HepG2 (cell line): ENCODE results near the gene ITPK1. TPM values are rescaled to one million over a fixed set of nuclear protein-coding genes. Genes with fewer than 3 reads are reported as not detected.

Experiments used
- ATAC-seq: fragments of 200-7000 bp; cut with Tn5 transposase; 3 replicates; pipeline ENCODE4 v1.9.1; 2020; ENCODE audit warnings: mild to moderate bottlenecking, moderate library complexity
- BruUV-seq: library from RNA; stranded (reverse); fragments of 400-500 nt; replicated peaks from 2 replicates; lab custom pipeline; 2021; lab: Mats Ljungman, UMichigan
- CTCF ChIA-PET: fragments of 300-600 bp; formaldehyde crosslinking; extraction: SDS; loops from one replicate; lab custom pipeline; 2021; ENCODE audit warnings: low total read pairs, inconsistent platforms, low intra/inter-chr PET ratio; lab: Yijun Ruan, JAX
- POLR2A ChIA-PET: fragments of 350-600 bp; sonication (Branson Sonifier 250); formaldehyde crosslinking; loops from one replicate; lab custom pipeline; 2020; ENCODE audit warnings: antibody characterized with exemption, inconsistent platforms; lab: Yijun Ruan, JAX
- DNase-seq: peaks from one replicate; pipeline ENCODE4 v3.0.0-alpha.2; 2015; ENCODE audit warnings: low spot score
- FAIRE-seq: peaks from 3 replicates; lab custom pipeline; 2011; peaks lifted over from hg19 to GRCh38; lab: Jason Lieb, UNC
- H2AFZ ChIP-seq: one replicate; pipeline ENCODE4 v1.6.1; 2011; ENCODE audit warnings: low read length, inconsistent platforms
- H3K27ac ChIP-seq: fragments of 300-600 bp; 3 replicates; pipeline ENCODE4 v1.8.0; 2011; ENCODE audit warnings: mixed run types, mild to moderate bottlenecking, mixed read lengths, low read length, inconsistent platforms; ENCODE audit not compliant: insufficient read depth; ENCODE audit errors: extremely low read length
- H3K27me3 ChIP-seq, 2 experiments: fragments of 200-600 bp in 1 of 2; 2 replicates in 1 of 2; 3 replicates in 1 of 2; pipeline versions ENCODE4 v1.6.0 to v1.8.0; 2011; ENCODE audit warnings: low read length in 2 of 2, mild to moderate bottlenecking in 2 of 2, moderate library complexity in 2 of 2, inconsistent platforms in 1 of 2; ENCODE audit not compliant: insufficient read depth in 2 of 2, control insufficient read depth in 1 of 2
- H3K36me3 ChIP-seq, 2 experiments: fragments of 200-600 bp in 1 of 2; replicated peaks in 1 of 2; 2 replicates in 1 of 2; 3 replicates in 1 of 2; pipeline versions ENCODE4 v1.5.1 to v1.8.0; 2011; ENCODE audit warnings: low read length in 2 of 2, inconsistent platforms in 1 of 2; ENCODE audit not compliant: insufficient read depth in 2 of 2, control insufficient read depth in 1 of 2
- H3K4me1 ChIP-seq: 2 replicates; pipeline ENCODE4 v1.5.1; 2012; ENCODE audit warnings: low read length, inconsistent platforms; ENCODE audit not compliant: insufficient read depth
- H3K4me2 ChIP-seq: 2 replicates; pipeline ENCODE4 v1.6.0; 2011; ENCODE audit warnings: low read depth, low read length, inconsistent platforms
- H3K4me3 ChIP-seq, 3 experiments: fragments of 200-600 bp in 1 of 3; sonication (generic), shearing (Covaris generic) in 1 of 3; replicated peaks in 1 of 3; 2 replicates each; pipeline ENCODE4 v1.5.1; 2011 to 2016; ENCODE audit warnings: low read length in 3 of 3, inconsistent platforms in 2 of 3, low read depth in 2 of 3, mild to moderate bottlenecking in 2 of 3, control low read depth in 1 of 3, mixed read lengths in 1 of 3; ENCODE audit not compliant: insufficient read depth in 1 of 3
- H3K79me2 ChIP-seq: one replicate; pipeline ENCODE4 v1.6.1; 2011; ENCODE audit warnings: low read length, inconsistent platforms; ENCODE audit not compliant: insufficient read depth
- H3K9ac ChIP-seq: 2 replicates; pipeline ENCODE4 v1.6.0; 2011; ENCODE audit warnings: mild to moderate bottlenecking, low read depth, low read length, inconsistent platforms; ENCODE audit not compliant: insufficient read depth
- H3K9me3 ChIP-seq: 2 replicates; pipeline ENCODE4 v1.5.1; 2012; ENCODE audit warnings: mild to moderate bottlenecking, low read length
- H4K20me1 ChIP-seq: 2 replicates; pipeline ENCODE4 v1.6.0; 2011; ENCODE audit warnings: inconsistent platforms, mild to moderate bottlenecking, low read length, moderate library complexity; ENCODE audit not compliant: insufficient read depth
- CEBPB ChIP-seq: IDR thresholded peaks from 2 replicates; pipeline ENCODE4 v1.6.1; 2011; ENCODE audit warnings: low read depth, low read length, improper control_type of control experiment, borderline replicate concordance
- CEBPG ChIP-seq: IDR thresholded peaks from 2 replicates; pipeline ENCODE4 v1.6.1; 2016
- CTCF ChIP-seq: sonication (generic); formaldehyde crosslinking; IDR thresholded peaks from 2 replicates; pipeline ENCODE4 v1.5.0; 2020; ENCODE audit warnings: mild to moderate bottlenecking, missing genetic modification reagents, moderate library complexity
- DNMT3B ChIP-seq: conservative IDR thresholded peaks from 2 replicates; pipeline ENCODE4 v1.6.1; 2016; ENCODE audit warnings: missing biosample characterization, control low read depth
- ETV5 ChIP-seq: IDR thresholded peaks from 2 replicates; pipeline ENCODE4 v1.6.1; 2018; ENCODE audit warnings: missing biosample characterization, missing genetic modification reagents, inconsistent platforms, borderline replicate concordance
- HINFP ChIP-seq: sonication (generic); formaldehyde crosslinking; IDR thresholded peaks from 2 replicates; pipeline ENCODE4 v1.4.0; 2020; ENCODE audit warnings: low read depth, mild to moderate bottlenecking, missing genetic modification reagents
- NCOA5 ChIP-seq: sonication (generic); formaldehyde crosslinking; IDR thresholded peaks from 2 replicates; pipeline ENCODE4 v1.4.0; 2020; ENCODE audit warnings: missing genetic modification reagents
- SNAPC5 ChIP-seq: sonication (generic); formaldehyde crosslinking; IDR thresholded peaks from 2 replicates; pipeline ENCODE4 v1.8.1; 2023; ENCODE audit warnings: mild to moderate bottlenecking, missing genetic modification reagents, borderline replicate concordance
- ZBTB7A ChIP-seq: sonication (generic); formaldehyde crosslinking; IDR thresholded peaks from 2 replicates; pipeline ENCODE4 v1.8.0; 2022; ENCODE audit warnings: mild to moderate bottlenecking, missing genetic modification reagents
- ZNF205 ChIP-seq: IDR thresholded peaks from 2 replicates; pipeline ENCODE4 v1.6.1; 2018; ENCODE audit warnings: missing biosample characterization, missing genetic modification reagents
- ZNF282 ChIP-seq: fragments of 450-650 bp; IDR thresholded peaks from 2 replicates; pipeline ENCODE4 v1.6.1; 2018; ENCODE audit not compliant: partially characterized antibody
- ZNF431 ChIP-seq: sonication (generic); formaldehyde crosslinking; IDR thresholded peaks from 2 replicates; pipeline ENCODE4 v1.9.0; 2022; ENCODE audit warnings: missing genetic modification reagents, low read depth, mild to moderate bottlenecking, borderline replicate concordance
- ZNF879 ChIP-seq: sonication (generic); formaldehyde crosslinking; IDR thresholded peaks from 2 replicates; pipeline ENCODE4 v1.8.1; 2023; ENCODE audit warnings: missing genetic modification reagents
- ZSCAN9 ChIP-seq: IDR thresholded peaks from 2 replicates; pipeline ENCODE4 v1.6.1; 2016; ENCODE audit warnings: borderline replicate concordance
- WGBS: methylation state at CpG from one replicate; pipeline ENCODE4 v1.1.6; 2017; ENCODE audit warnings: low lambda C conversion rate; 5-methylcytosine and 5-hydroxymethylcytosine counted together
- in situ Hi-C: cut with HindIII; loops from 2 replicates; pipeline ENCODE4 v1.10.0; 2017; ENCODE audit warnings: low pct_unique_long_range_greater_than_20kb; ENCODE audit not compliant: extremely low pct_ligation_motif_present
- intact Hi-C: fragments of 100-400 bp; cut with micrococcal nuclease; formaldehyde crosslinking; loops from one replicate; pipeline ENCODE4 v1.10.0; 2022; ENCODE audit not compliant: unreplicated experiment
- polyA plus RNA-seq, 8 experiments: library from polyadenylated mRNA; depleted of rRNA in 3 of 8; stranded (reverse) in 7 of 8; unstranded in 1 of 8; fragments of >200 nt; fragmentation: Illumina TruSeq in 4 of 8; extraction: Trizol in 4 of 8; gene quantifications; 2 replicates each; pipeline versions ENCODE4 v1.2.1 to v1.2.3, GENCODE V29; 2011 to 2016; ENCODE audit warnings: low read depth in 4 of 8, missing spikeins in 1 of 8, mixed read lengths in 1 of 8; ENCODE audit not compliant: insufficient read depth in 1 of 8
- total RNA-seq, 5 experiments: library from RNA; depleted of rRNA; stranded (reverse); fragments of >200 nt; fragmentation: Illumina TruSeq; extraction: Trizol; gene quantifications; 2 replicates each; pipeline ENCODE4 v1.2.3, GENCODE V29; 2016; ENCODE audit warnings: low read depth in 1 of 5
- TF ChIP-seq, protein P1 (sequence below): sonication (generic); formaldehyde crosslinking; IDR thresholded peaks from 2 replicates; pipeline ENCODE4 v1.4.0; 2020; ENCODE audit warnings: missing genetic modification reagents
- TF ChIP-seq, protein P2 (sequence below): sonication (generic); formaldehyde crosslinking; IDR thresholded peaks from 2 replicates; pipeline ENCODE4 v1.8.0; 2022; ENCODE audit warnings: mild to moderate bottlenecking, missing genetic modification reagents; ENCODE audit not compliant: insufficient replicate concordance

ITPK1 gene
- total and polyA plus RNA-seq, 2 of the 13 experiments (the other 11 are each of a cell fraction or from before 2014, with no cell fraction given) = 20.5 to 47.5 TPM

DNA sequence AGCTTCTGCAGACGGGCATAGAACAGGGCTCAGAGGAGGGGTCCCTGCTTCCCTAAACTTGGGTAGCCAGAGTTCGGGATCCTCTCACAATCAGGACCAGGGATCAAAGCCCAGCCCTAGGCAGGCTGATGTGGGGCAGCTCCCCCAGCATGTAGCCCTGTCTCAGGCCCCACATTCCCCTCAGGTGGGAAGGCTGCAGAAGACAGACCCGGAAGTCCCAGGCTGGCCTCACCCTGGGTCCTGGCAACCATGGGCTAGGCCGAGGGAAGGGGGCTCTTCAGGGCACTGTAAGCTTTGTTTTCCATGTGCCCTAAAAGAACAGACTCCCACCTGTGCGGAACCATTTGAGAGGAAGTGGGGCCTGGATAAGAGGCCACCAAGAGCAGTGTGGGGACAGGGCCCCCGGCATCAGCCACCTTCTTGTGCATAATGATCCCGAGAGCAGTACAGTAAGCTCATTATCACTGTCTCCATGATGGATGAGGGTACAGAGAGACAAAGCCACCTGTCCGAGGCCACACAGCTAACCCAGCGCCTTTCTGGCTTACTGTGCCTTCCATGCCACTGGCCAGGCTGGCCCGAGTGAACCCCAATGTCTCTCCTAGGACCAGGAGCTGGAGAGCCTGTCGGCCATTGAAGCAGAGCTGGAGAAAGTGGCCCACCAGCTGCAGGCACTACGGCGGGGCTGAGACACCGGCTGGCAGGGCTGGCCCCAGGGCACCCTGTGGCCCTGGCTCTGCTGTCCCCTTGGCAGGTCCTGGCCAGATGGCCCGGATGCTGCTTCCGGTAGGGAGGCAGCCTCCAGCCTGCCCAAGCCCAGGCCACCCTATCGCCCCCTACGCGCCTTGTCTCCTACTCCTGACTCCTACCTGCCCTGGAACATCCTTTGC is 181.3 kb downstream of the ITPK1 start (continued):
- TF ChIP-seq SNAPC5 (CRISPR knock-in tag) (no peak), ZNF879 (CRISPR knock-in tag) (no peak), CEBPG (CRISPR knock-in tag) (no peak), ZNF431 (CRISPR knock-in tag) (no peak), CEBPB (no peak), ETV5 (CRISPR knock-in tag) (no peak), NCOA5 (CRISPR knock-in tag) (no peak), ZNF282 (no peak), ZBTB7A (CRISPR knock-in tag) (no peak)
- TF ChIP-seq, protein P1, sequence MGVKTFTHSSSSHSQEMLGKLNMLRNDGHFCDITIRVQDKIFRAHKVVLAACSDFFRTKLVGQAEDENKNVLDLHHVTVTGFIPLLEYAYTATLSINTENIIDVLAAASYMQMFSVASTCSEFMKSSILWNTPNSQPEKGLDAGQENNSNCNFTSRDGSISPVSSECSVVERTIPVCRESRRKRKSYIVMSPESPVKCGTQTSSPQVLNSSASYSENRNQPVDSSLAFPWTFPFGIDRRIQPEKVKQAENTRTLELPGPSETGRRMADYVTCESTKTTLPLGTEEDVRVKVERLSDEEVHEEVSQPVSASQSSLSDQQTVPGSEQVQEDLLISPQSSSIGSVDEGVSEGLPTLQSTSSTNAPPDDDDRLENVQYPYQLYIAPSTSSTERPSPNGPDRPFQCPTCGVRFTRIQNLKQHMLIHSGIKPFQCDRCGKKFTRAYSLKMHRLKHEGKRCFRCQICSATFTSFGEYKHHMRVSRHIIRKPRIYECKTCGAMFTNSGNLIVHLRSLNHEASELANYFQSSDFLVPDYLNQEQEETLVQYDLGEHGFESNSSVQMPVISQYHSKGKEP (CRISPR knock-in tag) = no peak

- no peak overlapping the region for H3K4me3 ChIP-seq
- in situ Hi-C loops (no loop called here), intact Hi-C loops (no loop called here)
- 17% methylated on average over 1 of the region's 8 CpGs for WGBS
- no peaks in the 10 kb centered on the region; a peak in 1 of 5 replicates for H3K27me3 ChIP-seq
- BruUV-seq = no TSS peak
- DNase-seq (no peak), ATAC-seq (no peak), FAIRE-seq (no peak)
- H3K4me1 ChIP-seq = no peaks in the 10 kb centered on the region
- no peaks in the 10 kb centered on the region for H3K79me2 ChIP-seq
- H3K9me3 ChIP-seq = no peaks in the 10 kb centered on the region
- H2AFZ ChIP-seq = no peak overlapping the region
- H3K4me2 ChIP-seq = no peak overlapping the region
- POLR2A ChIA-PET = no interaction called here
- H3K9ac ChIP-seq = no peak overlapping the region
- H3K27ac ChIP-seq = no peak overlapping the region
- CTCF ChIA-PET = no interaction called here
- 0 out of 5 replicates have a peak, but pooled peaks cover 0 to 3% of the 10 kb centered on the region in 2 experiments for H3K36me3 ChIP-seq
- H4K20me1 ChIP-seq = 0 out of 2 replicates have a peak, but pooled peaks cover 4% of the 10 kb centered on the region
- TF ChIP-seq, protein P2, sequence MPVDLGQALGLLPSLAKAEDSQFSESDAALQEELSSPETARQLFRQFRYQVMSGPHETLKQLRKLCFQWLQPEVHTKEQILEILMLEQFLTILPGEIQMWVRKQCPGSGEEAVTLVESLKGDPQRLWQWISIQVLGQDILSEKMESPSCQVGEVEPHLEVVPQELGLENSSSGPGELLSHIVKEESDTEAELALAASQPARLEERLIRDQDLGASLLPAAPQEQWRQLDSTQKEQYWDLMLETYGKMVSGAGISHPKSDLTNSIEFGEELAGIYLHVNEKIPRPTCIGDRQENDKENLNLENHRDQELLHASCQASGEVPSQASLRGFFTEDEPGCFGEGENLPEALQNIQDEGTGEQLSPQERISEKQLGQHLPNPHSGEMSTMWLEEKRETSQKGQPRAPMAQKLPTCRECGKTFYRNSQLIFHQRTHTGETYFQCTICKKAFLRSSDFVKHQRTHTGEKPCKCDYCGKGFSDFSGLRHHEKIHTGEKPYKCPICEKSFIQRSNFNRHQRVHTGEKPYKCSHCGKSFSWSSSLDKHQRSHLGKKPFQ (CRISPR knock-in tag) = no peak
- TF ChIP-seq HINFP = no peak
- no peak for TF ChIP-seq CTCF (CRISPR knock-in tag)
- no peak for TF ChIP-seq DNMT3B (CRISPR knock-in tag)
- TF ChIP-seq ZNF205 (CRISPR knock-in tag) = no peak
- TF ChIP-seq ZSCAN9 (CRISPR knock-in tag) = no peak
Observed at GRCh38 chr14:92933481-92933880, 182.2 kb downstream of the ITPK1 start.
